HG03521 (cell line): ENCODE measurements around the gene R3HDM2.

Source experiments
- ATAC-seq: cut with Tn5 transposase; IDR thresholded peaks from one replicate; pipeline ENCODE4 v1.9.1; 2021; ENCODE audit warnings: mild to moderate bottlenecking, moderate library complexity; ENCODE audit not compliant: unreplicated experiment

R3HDM2 gene

GRCh38 chr12:57430931-57431566 is at the start of gene R3HDM2:
Gene R3HDM2, minus strand, starts transcription at chr12:57431043. Its CDS starts 120,615 bp downstream, at chr12:57310428.
- peak; percentile 94 for ATAC-seq

- ATAC-seq = peak; percentile 47
Observed at GRCh38 chr12:57479376-57480115, 48.7 kb upstream of the R3HDM2 start, which contains the start of gene ARHGAP9. Gene ARHGAP9, minus strand, starts transcription at chr12:57479866. Its CDS starts 460 bp downstream, at chr12:57479406.

- ATAC-seq = no peak
Observed at GRCh38 chr12:57479043-57479375, 48.2 kb upstream of the R3HDM2 start.

GRCh38 chr12:57477710-57478681 is 47.2 kb upstream of the R3HDM2 start:
- ATAC-seq = no peak

GRCh38 chr12:57476993-57477709 is 46.3 kb upstream of the R3HDM2 start:
- no peak for ATAC-seq

GRCh38 chr12:57476162-57476992 is 45.5 kb upstream of the R3HDM2 start:
- ATAC-seq = no peak

GRCh38 chr12:57475271-57476161 is 44.7 kb upstream of the R3HDM2 start:
- no peak for ATAC-seq

GRCh38 chr12:57474862-57475261 is 44.0 kb upstream of the R3HDM2 start:
- ATAC-seq = no peak

- no peak for ATAC-seq
Observed at GRCh38 chr12:57474430-57474829, 43.6 kb upstream of the R3HDM2 start.

GRCh38 chr12:57473886-57474285 is 43.0 kb upstream of the R3HDM2 start:
- no peak for ATAC-seq

- ATAC-seq = no peak
Observed at GRCh38 chr12:57473392-57473791, 42.5 kb upstream of the R3HDM2 start.

- ATAC-seq = no peak
Observed at GRCh38 chr12:57472391-57472790, 41.5 kb upstream of the R3HDM2 start.

- ATAC-seq = no peak
Observed at GRCh38 chr12:57471661-57472060, 40.8 kb upstream of the R3HDM2 start.

GRCh38 chr12:57470970-57471656 is 40.3 kb upstream of the R3HDM2 start:
- ATAC-seq = no peak

- no peak for ATAC-seq
Observed at GRCh38 chr12:57470286-57470969, 39.6 kb upstream of the R3HDM2 start.

- no peak for ATAC-seq
Observed at GRCh38 chr12:57469296-57470164, 38.7 kb upstream of the R3HDM2 start.

GRCh38 chr12:57467915-57468314 is 37.1 kb upstream of the R3HDM2 start:
- ATAC-seq = no peak
